Mucosa of gallbladder (tissue), 1 donor: ENCODE results near the gene SAMD9. TPM values are rescaled to one million over a fixed set of nuclear protein-coding genes. Genes with fewer than 3 reads are reported as not detected.
A peak's percentile ranks its signal among the peaks of the same experiment; 100 is the strongest.
"Not testable (repeated sequence)": the region's sequence is repeated elsewhere in the genome, so short reads cannot be mapped to it uniquely, and the experiment has no call there.

Experiments
- DNase-seq: peaks from one replicate; pipeline ENCODE4 v3.0.0-alpha.2; 2020; ENCODE audit warnings: low spot score
- total RNA-seq: library from RNA; stranded (reverse); gene quantifications from one replicate; pipeline ENCODE4 v1.2.1, GENCODE V29; 2021
- donor health status: DM: no; HTN: no; CAD: no.

SAMD9 gene
- total RNA-seq: 12.8 TPM

GRCh38 chr7:93117852-93118530, at the start of gene SAMD9:
TSS of gene SAMD9 (minus strand) at chr7:93117979. CDS start at chr7:93106097, 11,882 bp downstream.
- DNase-seq: peak; percentile 68

- no peak for DNase-seq
Observed at GRCh38 chr7:93165447-93165846, 47.7 kb upstream of the SAMD9 start.

GRCh38 chr7:93164766-93165165, 47.0 kb upstream of the SAMD9 start:
- DNase-seq: no peak

GRCh38 chr7:93161181-93161762, 43.5 kb upstream of the SAMD9 start:
- DNase-seq: no peak

- DNase-seq: no peak
Observed at GRCh38 chr7:93160410-93160809, 42.6 kb upstream of the SAMD9 start.

- no peak for DNase-seq
Observed at GRCh38 chr7:93159490-93159889, 41.7 kb upstream of the SAMD9 start.

GRCh38 chr7:93156884-93157283, 39.1 kb upstream of the SAMD9 start:
- no peak for DNase-seq

GRCh38 chr7:93150200-93150835, 32.5 kb upstream of the SAMD9 start:
- no peak for DNase-seq

- no peak for DNase-seq
Observed at GRCh38 chr7:93148727-93149126, 30.9 kb upstream of the SAMD9 start.

GRCh38 chr7:93148144-93148543, 30.4 kb upstream of the SAMD9 start, which contains the start of gene SAMD9L:
TSS of gene SAMD9L (minus strand) at chr7:93148385. CDS start at chr7:93135971, 12,414 bp downstream.
- DNase-seq: no peak

GRCh38 chr7:93147363-93147762, 29.6 kb upstream of the SAMD9 start:
- DNase-seq: peak; percentile 12

- no peak for DNase-seq
Observed at GRCh38 chr7:93146472-93147141, 28.8 kb upstream of the SAMD9 start.

GRCh38 chr7:93146036-93146435, 28.3 kb upstream of the SAMD9 start:
- no peak for DNase-seq

- DNase-seq: no peak
Observed at GRCh38 chr7:93145354-93145753, 27.6 kb upstream of the SAMD9 start.

- no peak for DNase-seq
Observed at GRCh38 chr7:93142127-93142526, 24.3 kb upstream of the SAMD9 start.

- DNase-seq: no peak
Observed at GRCh38 chr7:93140582-93141191, 22.9 kb upstream of the SAMD9 start.

GRCh38 chr7:93138576-93138975, 20.8 kb upstream of the SAMD9 start:
- DNase-seq: no peak

- DNase-seq: no peak
Observed at GRCh38 chr7:93133005-93133404, 15.2 kb upstream of the SAMD9 start.

- DNase-seq: no peak
Observed at GRCh38 chr7:93132216-93132615, 14.4 kb upstream of the SAMD9 start.

GRCh38 chr7:93126954-93127353, 9.2 kb upstream of the SAMD9 start:
- DNase-seq: not testable (repeated sequence)

- not testable (repeated sequence) for DNase-seq
Observed at GRCh38 chr7:93123532-93123931, 5.8 kb upstream of the SAMD9 start.
